K562 (cell line): Measurements from ENCODE around the gene STK11. TPM values are rescaled to one million over a fixed set of nuclear protein-coding genes. Genes with fewer than 3 reads are reported as not detected.

Source experiments
- CHCHD3 ChIP-seq: fragments of 250-450 bp; sonication (Bioruptor Pico); IDR thresholded peaks from 2 replicates; pipeline ENCODE4 v2.1.2; 2022; ENCODE audit warnings: mild to moderate bottlenecking
- CHD4 ChIP-seq: fragments of 200-600 bp; sonication (generic); IDR thresholded peaks from 3 replicates; pipeline ENCODE4 v1.6.1; 2012; ENCODE audit warnings: low read depth, mild to moderate bottlenecking, mixed read lengths, low read length, inconsistent platforms; ENCODE audit not compliant: insufficient read depth, insufficient replicate concordance, poor library complexity, severe bottlenecking
- CREBBP ChIP-seq: IDR thresholded peaks from one replicate; pipeline ENCODE4 v1.6.1; 2012; ENCODE audit warnings: low read depth, mild to moderate bottlenecking, control low read depth, inconsistent platforms, low read length
- DDX20 ChIP-seq: fragments of 450-650 bp; IDR thresholded peaks from 2 replicates; pipeline ENCODE4 v1.6.1; 2016; ENCODE audit warnings: missing genetic modification characterization, low read depth, mild to moderate bottlenecking, missing compliant biosample characterization, moderate library complexity
- EHMT2 ChIP-seq: fragments of 450-650 bp; IDR thresholded peaks from 2 replicates; pipeline ENCODE4 v1.6.1; 2018; ENCODE audit warnings: antibody characterized with exemption
- ETV1 ChIP-seq: fragments of 450-650 bp; conservative IDR thresholded peaks from 2 replicates; pipeline ENCODE4 v1.6.1; 2016; ENCODE audit warnings: missing genetic modification characterization, control low read depth, low read depth, missing compliant biosample characterization
- GATAD2A ChIP-seq: fragments of 450-650 bp; IDR thresholded peaks from 2 replicates; pipeline ENCODE4 v1.6.1; 2017
- LCOR ChIP-seq: sonication (generic); formaldehyde crosslinking; IDR thresholded peaks from 2 replicates; pipeline ENCODE4 v1.8.0; 2022; ENCODE audit warnings: mild to moderate bottlenecking, missing genetic modification reagents
- MAFG ChIP-seq: fragments of 450-650 bp; conservative IDR thresholded peaks from 2 replicates; pipeline ENCODE4 v1.6.1; 2016; ENCODE audit warnings: missing genetic modification characterization, missing compliant biosample characterization
- MAZ ChIP-seq, 2 experiments: fragments of 450-650 bp in 1 of 2; sonication (generic) in 1 of 2; formaldehyde crosslinking; IDR thresholded peaks in 1 of 2; conservative IDR thresholded peaks in 1 of 2; 2 replicates each; pipeline versions ENCODE4 v1.4.0 to v1.5.0; 2020; ENCODE audit warnings: mild to moderate bottlenecking in 1 of 2, missing genetic modification reagents in 1 of 2
- MCM7 ChIP-seq, 2 experiments: fragments of 450-650 bp; IDR thresholded peaks; 2 replicates each; pipeline ENCODE4 v1.6.1; 2016 to 2018
- MLX ChIP-seq, 2 experiments: fragments of 450-650 bp in 1 of 2; sonication (generic) in 1 of 2; formaldehyde crosslinking; conservative IDR thresholded peaks; 2 replicates each; pipeline versions ENCODE4 v1.4.0 to v1.8.1; 2020 to 2022; ENCODE audit warnings: mild to moderate bottlenecking in 1 of 2, missing genetic modification reagents in 1 of 2
- NFATC3 ChIP-seq: fragments of 450-650 bp; IDR thresholded peaks from 2 replicates; pipeline ENCODE4 v1.6.1; 2017; ENCODE audit warnings: mild to moderate bottlenecking
- NFRKB ChIP-seq: fragments of 450-650 bp; IDR thresholded peaks from 2 replicates; pipeline ENCODE4 v1.6.1; 2016; ENCODE audit warnings: low read depth
- PCBP2 ChIP-seq: fragments of 200-400 bp; formaldehyde crosslinking; IDR thresholded peaks from 2 replicates; pipeline ENCODE4 v1.6.1; 2018; ENCODE audit warnings: low read length, low read depth, mild to moderate bottlenecking, moderate library complexity; ENCODE audit not compliant: poor library complexity, severe bottlenecking
- PPARD ChIP-seq: fragments of 250-450 bp; sonication (Bioruptor Pico); IDR thresholded peaks from 2 replicates; pipeline ENCODE4 v1.8.0; 2022; ENCODE audit warnings: inconsistent platforms, mild to moderate bottlenecking, moderate library complexity
- SETDB1 ChIP-seq: IDR thresholded peaks from one replicate; pipeline ENCODE4 v1.6.1; 2012; ENCODE audit warnings: low read length, control low read depth, inconsistent platforms
- SMAD3 ChIP-seq: fragments of 450-650 bp; formaldehyde crosslinking; conservative IDR thresholded peaks from 2 replicates; pipeline ENCODE4 v1.4.0; 2020; ENCODE audit warnings: mild to moderate bottlenecking
- TCF7L2 ChIP-seq: fragments of 150-350 bp; IDR thresholded peaks from 2 replicates; pipeline ENCODE4 v1.6.1; 2016; ENCODE audit warnings: low read depth, mild to moderate bottlenecking, low read length, moderate library complexity
- ZFP1 ChIP-seq: fragments of 450-650 bp; formaldehyde crosslinking; IDR thresholded peaks from 2 replicates; pipeline ENCODE4 v1.4.0; 2020; ENCODE audit warnings: mild to moderate bottlenecking, mixed read lengths
- ZNF175 ChIP-seq: fragments of 200-800 bp; sonication (Bioruptor generic); IDR thresholded peaks from 2 replicates; pipeline ENCODE4 v1.6.1; 2016; ENCODE audit warnings: low read depth, mild to moderate bottlenecking, missing genetic modification characterization, missing compliant biosample characterization
- ZNF212 ChIP-seq: fragments of 450-650 bp; formaldehyde crosslinking; IDR thresholded peaks from 2 replicates; pipeline ENCODE4 v1.4.0; 2020; ENCODE audit warnings: mild to moderate bottlenecking
- ZNF232 ChIP-seq: sonication (generic); formaldehyde crosslinking; IDR thresholded peaks from 2 replicates; pipeline ENCODE4 v1.8.0; 2022; ENCODE audit warnings: mild to moderate bottlenecking, missing genetic modification reagents
- ZNF24 ChIP-seq: fragments of 450-650 bp; IDR thresholded peaks from 2 replicates; pipeline ENCODE4 v1.6.1; 2016
- ZNF445 ChIP-seq: fragments of 250-450 bp; sonication (Bioruptor Pico); IDR thresholded peaks from 2 replicates; pipeline ENCODE4 v1.4.0; 2020; ENCODE audit warnings: low read depth, mild to moderate bottlenecking, moderate library complexity
- ZNF609 ChIP-seq: sonication (generic); formaldehyde crosslinking; IDR thresholded peaks from 2 replicates; pipeline ENCODE4 v1.8.1; 2023; ENCODE audit warnings: missing genetic modification reagents, mild to moderate bottlenecking, borderline replicate concordance
- ZNF780A ChIP-seq: fragments of 250-450 bp; sonication (Bioruptor Pico); IDR thresholded peaks from 2 replicates; pipeline ENCODE4 v1.5.0; 2021; ENCODE audit warnings: mild to moderate bottlenecking
- polyA plus RNA-seq, 8 experiments: library from polyadenylated mRNA; depleted of rRNA in 4 of 8; stranded (reverse) in 5 of 8; unstranded in 3 of 8; fragments of >200 nt; fragmentation: Nextera tagmentation in 2 of 8; fragmentation: Illumina TruSeq in 1 of 8; extraction: Ambion mirVana in 2 of 8; extraction: Trizol in 1 of 8; gene quantifications; 2 replicates each; pipeline versions ENCODE4 v1.2.1 to v1.2.3, GENCODE V29; 2011 to 2014; ENCODE audit warnings: inconsistent platforms in 1 of 8, missing spikeins in 1 of 8
- total RNA-seq, 7 experiments: library from RNA; depleted of rRNA in 6 of 7; stranded (reverse); fragments of >200 nt in 6 of 7; fragmentation: Illumina TruSeq in 2 of 7; extraction: Trizol in 2 of 7; gene quantifications; 2 replicates each; pipeline versions ENCODE4 v1.2.1 to v1.2.3, GENCODE V29; 2011 to 2021; ENCODE audit warnings: low replicate concordance in 1 of 7

The STK11 gene
- total and polyA plus RNA-seq, 9 of the 15 experiments (the other 6 are each of a cell fraction or from before 2014, with no cell fraction given) = 0.15 to 96.5 (median 31.7) TPM

- TF ChIP-seq ZNF609 = peak; percentile 17; the same call in 1 of the 2 replicates
- 0 out of 2 replicates have a peak, but pooled peaks have one; percentile 66 for TF ChIP-seq ZNF232 (CRISPR knock-in tag)
- no peak for TF ChIP-seq MCM7 (IDR thresholded peaks at IDR 0.05)
- no peak for TF ChIP-seq GATAD2A
- no peak for TF ChIP-seq SETDB1
- TF ChIP-seq PCBP2 = no peak
- TF ChIP-seq ZFP1 (CRISPR knock-in tag) = no peak
- no peak for TF ChIP-seq TCF7L2
- no peak for TF ChIP-seq ETV1 (tag)
- peak; percentile 75; the same call in 1 of the 2 replicates for TF ChIP-seq ZNF780A (CRISPR knock-in tag)
- TF ChIP-seq LCOR (CRISPR knock-in tag) = peak; percentile 66; the same call in 1 of the 2 replicates
- no peak for TF ChIP-seq MAFG (tag)
- TF ChIP-seq CREBBP = no peak
- no peak for TF ChIP-seq CHCHD3 (CRISPR knock-in tag)
- no peak for TF ChIP-seq CHD4
- TF ChIP-seq NFATC3 = no peak
- 0 out of 2 replicates have a peak, but pooled peaks have one; percentile 7 for TF ChIP-seq ZNF175 (CRISPR knock-in tag)
- no peak for TF ChIP-seq PPARD (CRISPR knock-in tag)
- no peak for TF ChIP-seq EHMT2
- no peak; the same call in 1 of the 2 replicates for TF ChIP-seq SMAD3 (CRISPR knock-in tag)
- peak in 1 of 2 experiments; percentile 9; a peak in 1 of 4 replicates for TF ChIP-seq MAZ (CRISPR knock-in tag; conservative IDR thresholded peaks at IDR 0.05 in 1 of 2, IDR thresholded peaks at IDR 0.05 in 1 of 2)
- TF ChIP-seq MLX (CRISPR knock-in tag; conservative IDR thresholded peaks at IDR 0.05) = no peak
- no peak for TF ChIP-seq ZNF212 (CRISPR knock-in tag)
- TF ChIP-seq ZNF24 = no peak
- no peak for TF ChIP-seq ZNF445
- TF ChIP-seq DDX20 (tag) = no peak
- TF ChIP-seq NFRKB = no peak
These were observed 69.3 kb downstream of the STK11 start (continued) for GRCh38 chr19:1274852-1275259.
